NCI-H446 treated with DMSO at 0.1 percent for 48 hours (cell line): Measurements from ENCODE around the gene NCF1.
"Not testable (repeated sequence)": the region's sequence is repeated elsewhere in the genome, so short reads cannot be mapped to it uniquely, and the experiment has no call there.

ENCODE experiments used
- DNase-seq: peaks from one replicate; lab custom pipeline; 2025; lab: John Stamatoyannopoulos, UW

Gene NCF1

DNA sequence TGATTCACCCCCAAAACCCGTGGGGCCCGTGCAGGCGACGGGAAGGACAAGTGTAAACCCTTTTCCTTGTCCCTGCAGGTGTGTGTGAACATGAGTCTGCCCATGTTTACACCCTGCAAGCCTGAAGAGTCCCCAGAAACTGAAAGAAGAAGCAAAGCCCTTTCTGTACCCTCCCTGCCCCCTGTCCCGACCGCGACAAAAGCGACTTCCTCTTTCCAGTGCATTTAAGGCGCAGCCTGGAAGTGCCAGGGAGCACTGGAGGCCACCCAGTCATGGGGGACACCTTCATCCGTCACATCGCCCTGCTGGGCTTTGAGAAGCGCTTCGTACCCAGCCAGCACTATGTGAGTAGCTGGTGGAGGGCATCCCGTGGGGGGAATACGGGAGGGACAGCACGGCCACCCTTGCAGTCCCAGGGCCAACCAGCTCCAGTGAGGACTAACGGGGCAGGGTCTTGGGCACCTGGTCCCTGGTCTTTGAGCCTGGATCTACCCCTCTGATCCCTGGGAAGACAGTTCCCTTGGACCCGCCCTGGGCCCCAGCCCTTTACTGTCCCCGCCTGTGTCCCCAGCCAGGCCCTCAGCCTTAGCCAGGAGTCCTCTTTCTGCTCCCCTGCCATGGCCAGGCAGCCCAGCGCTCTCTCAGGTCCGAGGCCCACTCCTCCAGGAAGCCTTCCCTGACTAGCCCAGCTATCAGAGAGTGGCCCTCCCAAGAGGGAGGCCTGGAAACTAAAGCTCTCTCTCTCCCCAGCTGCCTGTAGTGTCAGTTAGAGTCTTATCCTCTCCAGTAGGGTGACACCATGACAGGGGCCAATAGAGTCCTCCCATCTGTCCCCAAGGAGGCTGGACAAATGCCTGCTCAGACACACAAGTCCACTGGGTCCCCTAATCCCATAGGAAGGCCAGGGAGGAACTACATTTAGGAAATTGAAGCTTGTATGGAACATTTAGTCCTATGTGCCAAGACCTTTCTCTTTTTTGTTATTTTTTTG is at the start of gene NCF1:
Gene NCF1, plus strand, starts transcription at position 252 of the 991 bp plus-strand sequence. Its CDS starts 21 bp downstream, at position 273.
- DNase-seq: not testable (repeated sequence)

DNA sequence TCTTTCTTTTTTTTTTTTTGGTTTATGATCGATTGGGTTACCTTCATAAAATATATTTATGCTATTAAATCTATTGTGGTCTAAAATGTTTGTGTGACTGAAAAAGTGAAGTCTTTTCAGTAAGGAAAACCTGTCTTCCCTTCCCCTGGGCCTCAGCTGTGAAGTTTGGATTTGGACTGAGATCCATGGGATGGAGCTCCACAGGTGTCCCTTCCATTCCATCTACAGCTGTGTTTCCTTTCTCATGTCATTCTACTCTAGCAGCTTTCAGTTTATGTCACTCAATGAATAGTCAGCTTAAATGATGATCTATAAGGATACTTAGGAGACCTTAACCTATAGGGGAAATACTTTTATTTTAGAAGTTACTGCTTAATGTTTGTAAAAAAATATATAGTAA is 48.0 kb upstream of the NCF1 start:
- DNase-seq: no peak

DNA sequence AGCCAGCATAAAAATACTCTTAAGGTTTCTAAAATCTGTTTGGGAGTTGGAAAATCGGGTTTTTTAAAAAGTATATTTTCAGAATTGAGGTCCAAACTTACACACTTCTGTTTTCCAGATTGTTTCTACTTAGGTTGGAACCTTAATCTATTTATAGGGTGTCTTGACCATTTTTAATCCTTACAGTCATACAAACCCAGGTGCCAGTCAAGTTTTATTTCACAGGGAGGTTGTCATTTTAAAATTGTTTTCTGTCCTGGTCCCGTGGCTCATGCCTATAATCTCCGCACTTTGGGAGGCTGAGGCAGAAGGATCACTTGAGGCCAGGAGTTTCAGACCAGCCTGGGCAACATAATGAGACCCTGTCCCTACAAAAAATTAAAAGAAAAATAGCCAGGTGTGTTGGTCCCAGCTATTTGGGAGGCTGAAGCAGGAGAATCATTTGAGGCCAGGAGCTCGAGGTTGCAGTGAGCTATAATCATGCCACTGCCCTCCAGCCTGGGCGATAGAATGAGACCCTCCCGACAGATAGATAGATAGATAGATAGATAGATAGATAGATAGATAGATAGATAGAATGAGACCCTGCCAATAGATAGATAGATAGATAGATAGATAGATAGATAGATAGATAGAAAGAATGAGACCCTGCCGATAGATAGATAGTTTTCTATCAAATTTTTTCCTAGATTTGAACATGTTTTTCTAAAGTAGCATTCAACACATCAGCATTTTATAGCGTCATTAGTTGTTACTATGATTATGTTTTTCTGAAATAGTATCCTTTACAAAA is 47.3 kb upstream of the NCF1 start:
- no peak for DNase-seq

DNA sequence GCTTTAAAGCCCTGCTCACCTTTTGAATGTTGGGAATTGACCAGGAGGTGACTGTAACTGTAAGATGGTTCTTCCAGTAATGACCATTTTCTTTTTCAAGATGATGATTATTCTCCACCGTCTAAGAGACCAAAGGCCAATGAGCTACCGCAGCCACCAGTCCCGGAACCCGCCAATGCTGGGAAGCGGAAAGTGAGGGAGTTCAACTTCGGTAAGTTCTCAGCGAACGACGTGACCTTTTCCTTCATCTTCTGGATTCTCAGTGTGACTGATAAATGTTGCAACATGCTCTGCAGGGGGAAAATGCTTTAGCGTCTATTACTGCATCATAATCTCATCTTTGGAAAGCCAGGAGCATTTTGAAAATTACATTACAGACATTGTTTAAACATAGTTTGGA is 45.1 kb upstream of the NCF1 start:
- not testable (repeated sequence) for DNase-seq

DNA sequence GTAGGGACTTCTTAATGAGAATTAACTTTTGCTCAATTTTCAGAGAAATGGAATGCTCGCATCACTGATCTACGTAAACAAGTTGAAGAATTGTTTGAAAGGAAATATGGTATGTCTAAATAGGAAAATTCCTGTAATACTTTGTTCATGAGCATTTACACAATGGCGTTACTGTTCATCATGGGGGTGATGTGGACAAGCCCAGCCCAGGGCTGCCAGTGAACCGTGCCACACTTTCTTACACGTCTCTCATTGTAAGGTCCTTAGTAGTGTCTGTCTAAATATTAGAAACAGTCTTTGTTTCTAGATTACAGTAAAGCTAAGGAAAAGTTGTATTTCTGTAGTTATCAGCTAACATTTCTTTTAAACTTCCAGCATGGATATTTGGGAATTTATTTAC is 43.6 kb upstream of the NCF1 start:
- DNase-seq: not testable (repeated sequence)

DNA sequence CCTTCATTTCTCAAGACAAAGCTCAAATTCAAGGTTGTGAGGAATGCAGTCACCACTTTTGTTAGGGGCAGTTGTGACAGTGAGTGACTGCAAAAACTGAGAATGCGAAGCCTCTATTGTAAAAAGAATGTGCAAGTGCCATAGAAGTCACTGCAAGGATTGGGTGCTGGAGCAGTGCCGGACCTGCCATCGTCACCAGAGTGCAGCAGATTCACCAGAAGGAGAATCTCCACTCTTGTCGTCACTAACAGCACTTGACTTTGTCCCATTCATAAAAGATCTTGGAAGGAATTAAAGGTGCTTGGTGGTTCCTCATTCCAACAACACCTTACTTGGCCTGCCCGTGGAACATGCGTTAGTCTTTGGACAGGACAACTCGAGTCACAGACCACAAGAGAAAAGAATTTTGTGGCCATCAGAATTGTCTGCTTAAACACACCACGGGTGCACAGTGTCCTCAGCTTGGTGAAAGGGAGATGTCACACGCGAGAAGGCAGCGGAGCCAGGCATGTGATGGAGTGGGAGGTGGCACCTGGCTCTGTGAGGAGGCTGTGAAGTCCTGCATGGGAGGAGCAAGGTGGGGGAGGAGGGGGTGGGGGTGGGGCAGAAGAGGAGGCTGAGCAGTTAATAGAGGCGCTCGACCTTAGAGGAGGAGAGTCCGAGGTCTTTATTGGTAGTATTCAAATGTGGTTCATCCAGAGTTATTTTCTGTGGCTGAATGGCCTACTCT is 33.7 kb upstream of the NCF1 start:
- not testable (repeated sequence) for DNase-seq

DNA sequence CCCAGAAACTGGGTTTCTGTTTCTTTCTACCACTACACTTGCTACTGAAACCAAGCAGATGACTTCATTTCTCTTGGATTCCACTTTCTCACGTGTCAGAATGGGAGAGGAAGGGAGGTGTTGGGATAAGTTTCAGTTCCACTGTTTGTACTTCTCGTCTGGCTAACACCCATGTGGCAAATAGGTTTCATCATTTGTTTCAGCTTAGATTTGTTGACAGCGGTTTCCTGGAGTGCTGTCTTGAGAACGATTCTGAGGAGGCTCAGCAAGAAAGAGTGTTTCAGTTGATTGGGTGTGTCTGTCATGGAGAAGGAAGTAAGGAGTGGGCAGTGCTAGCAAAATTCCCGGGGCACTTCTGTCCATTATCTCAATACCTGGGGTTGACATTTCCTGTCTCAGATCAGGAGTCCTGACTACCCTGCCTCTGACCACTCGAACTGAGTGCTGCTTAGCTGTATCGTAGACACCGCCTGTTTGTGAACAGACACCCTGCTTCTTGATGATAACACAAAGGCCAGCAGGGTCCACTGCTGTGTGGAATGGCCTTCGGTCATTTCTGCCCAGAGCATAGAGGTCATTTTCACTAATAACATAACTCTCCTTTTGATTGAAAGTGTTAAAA is 29.8 kb upstream of the NCF1 start:
- DNase-seq: not testable (repeated sequence)

DNA sequence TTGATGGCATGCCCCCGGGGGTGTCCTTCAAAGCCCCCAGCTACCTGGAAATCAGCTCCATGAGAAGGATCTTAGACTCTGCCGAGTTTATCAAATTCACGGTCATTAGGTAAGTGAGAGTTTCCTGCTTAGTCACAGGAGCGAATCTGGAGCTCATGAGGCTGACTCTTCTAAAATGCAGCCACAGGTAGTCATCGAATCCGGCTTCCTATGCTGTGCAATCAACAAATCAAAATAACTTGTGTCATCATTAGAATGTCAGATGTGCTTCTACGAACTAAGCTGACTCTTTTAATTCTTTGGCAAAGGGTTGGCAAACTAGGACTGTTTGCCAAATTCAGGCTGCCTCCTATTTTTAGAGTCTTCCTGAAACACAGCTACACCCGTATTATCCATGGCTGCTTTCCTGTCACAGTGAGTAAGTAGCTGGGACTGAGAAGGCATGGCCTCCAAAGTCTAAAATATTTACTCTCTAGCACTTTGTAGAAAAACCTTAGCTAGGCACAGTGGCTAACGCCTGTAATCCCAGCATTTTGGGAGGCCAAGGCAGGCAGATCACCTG is 19.8 kb upstream of the NCF1 start:
- DNase-seq: not testable (repeated sequence)

DNA sequence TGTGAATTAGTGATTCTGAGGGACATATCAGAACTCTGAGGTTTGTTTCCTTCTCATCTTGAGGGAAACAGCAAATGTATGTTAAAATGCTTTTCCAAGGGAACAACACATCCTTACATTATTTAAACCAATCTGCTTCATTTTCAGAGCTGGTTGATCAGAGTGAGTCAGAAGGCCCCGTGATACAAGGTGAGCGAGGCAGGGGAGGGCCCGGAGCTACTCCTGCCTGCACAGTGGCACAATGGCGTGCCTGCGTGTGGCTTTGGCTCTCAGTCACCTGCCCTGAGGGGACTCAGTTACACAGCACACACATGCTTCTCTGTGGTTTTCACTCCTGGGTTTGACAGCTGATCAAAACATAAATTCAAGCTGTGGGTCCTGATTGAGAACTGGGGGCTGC is 17.1 kb upstream of the NCF1 start:
- not testable (repeated sequence) for DNase-seq

DNA sequence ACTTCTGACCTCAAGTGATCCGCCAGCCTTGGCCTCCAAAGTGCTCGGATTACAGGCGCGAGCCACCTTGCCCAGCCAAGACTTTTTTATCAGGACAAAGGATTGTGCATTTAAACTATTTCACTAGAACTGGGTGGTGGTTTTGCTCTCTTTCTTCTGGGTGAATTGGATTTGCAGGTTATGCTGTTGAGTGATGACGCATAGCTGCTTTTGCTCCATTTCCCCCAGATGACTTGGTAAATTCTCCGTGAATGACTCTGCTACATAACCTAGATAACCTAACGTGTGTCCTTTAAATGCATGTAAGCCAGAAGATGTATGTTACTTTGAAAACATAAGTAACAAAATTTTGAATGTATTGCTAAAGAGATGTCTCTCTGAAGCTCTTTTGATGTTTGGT is 15.5 kb upstream of the NCF1 start:
- not testable (repeated sequence) for DNase-seq

DNA sequence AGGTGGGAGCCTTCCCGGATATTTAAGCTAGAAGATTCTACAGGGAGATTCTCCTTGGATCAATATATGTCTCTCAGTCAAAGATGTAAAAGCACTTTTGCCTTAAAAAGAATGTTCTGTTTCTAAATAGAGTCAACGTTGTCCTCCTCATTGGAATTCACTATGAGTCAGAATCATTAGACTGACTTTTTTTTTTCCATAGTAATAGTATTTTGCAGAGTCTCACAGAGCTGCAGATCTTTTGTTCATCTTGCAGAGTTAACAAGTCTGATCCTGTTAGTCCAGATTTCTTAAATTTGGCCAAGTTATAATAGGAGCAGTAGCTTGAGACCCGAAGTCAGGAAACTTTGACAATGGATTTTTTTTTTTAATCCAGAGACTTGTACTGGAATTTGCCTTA is 14.8 kb upstream of the NCF1 start:
- DNase-seq: not testable (repeated sequence)

DNA sequence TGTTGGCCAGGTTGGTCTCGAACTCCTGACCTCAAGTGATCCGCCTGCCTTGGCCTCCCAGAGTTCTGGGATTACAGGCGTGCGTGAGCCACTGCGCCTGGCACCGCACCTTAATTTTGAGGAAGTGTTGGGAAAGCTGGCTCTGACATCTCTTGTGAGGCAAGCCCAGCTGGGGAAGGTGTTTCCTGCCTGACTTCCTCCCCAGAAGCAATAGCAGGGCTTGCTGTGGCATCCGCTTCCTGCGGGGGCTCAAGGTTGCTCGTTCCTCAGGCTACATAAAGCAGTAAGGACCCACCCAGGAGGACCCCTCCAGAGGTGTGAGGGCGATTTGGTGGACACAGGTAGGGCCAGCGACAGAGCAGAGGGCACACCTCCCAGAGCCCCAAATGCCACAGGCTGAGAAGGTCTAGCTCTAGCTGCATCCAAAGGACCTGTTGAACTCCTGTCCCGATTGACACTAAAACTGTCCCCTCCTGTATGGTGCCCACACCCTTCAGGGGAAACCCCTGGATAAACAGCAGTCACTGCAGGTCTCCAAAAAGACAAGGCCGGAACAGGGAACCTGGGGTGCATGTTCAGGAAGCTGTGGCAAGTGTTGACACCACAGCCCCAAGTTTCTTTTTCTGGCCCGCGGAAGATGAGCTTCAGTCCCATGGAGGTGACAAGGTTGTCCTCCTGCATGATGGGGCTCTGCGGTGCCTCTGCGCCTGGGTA is 8.4 kb upstream of the NCF1 start:
- not testable (repeated sequence) for DNase-seq

DNA sequence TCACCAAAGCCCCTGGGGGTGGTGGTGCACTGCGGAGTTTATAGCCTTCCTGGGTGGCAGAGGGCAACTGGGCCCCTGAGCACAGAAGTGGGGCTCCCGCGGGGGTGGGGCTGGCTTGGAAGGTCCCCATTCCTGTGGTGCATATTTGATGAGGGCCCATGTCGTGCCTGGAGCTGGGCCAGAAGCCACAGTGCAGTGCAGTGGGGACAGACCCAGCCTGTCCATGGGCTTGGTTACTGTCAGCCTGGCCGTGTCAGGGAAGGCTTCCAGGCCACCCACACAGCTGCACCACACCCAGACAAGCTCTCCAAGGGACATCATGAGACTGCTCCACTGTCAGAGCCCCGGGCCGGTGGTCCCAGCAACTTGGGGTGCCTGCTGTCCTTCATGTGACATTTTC is 7.3 kb upstream of the NCF1 start:
- DNase-seq: not testable (repeated sequence)

DNA sequence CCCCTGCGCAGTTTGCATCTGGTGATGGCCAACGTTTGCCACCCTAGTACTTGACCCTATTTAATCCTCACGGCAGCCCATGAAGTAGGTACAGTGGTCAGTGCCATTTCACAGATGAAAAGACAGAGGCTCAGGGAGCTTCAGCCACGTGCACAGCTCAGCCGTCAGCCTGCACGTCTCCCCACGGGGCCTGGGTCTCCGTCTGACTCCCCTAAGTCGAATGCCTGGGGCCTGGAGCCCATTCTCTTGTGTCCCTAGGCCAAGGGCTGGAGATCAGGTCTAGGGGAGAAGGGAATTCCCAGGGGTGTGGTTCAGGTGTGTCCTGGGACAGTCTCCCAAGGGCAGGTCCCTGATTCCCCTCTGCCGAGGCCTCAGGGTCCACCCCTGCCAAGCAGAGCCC is 6.8 kb upstream of the NCF1 start:
- DNase-seq: not testable (repeated sequence)

DNA sequence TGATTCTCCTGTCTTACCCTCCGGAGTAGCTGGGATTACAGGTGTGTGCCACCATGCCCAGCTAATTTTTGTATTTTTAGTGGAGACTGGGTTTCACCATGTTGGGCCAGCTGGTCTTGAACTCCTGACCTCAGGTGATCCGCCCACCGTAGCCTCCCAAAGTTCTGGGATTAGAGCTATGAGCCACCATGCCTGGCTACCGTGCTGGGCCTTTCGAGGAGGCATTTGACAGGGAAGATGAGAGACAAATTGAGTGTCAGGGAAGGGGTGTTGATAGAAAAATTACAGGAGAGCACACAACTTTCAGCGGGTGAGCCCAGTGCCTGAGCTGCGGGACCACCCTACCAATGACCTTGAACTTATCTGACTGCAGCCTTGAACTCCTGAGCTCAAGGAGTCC is 3.7 kb upstream of the NCF1 start:
- DNase-seq: not testable (repeated sequence)

DNA sequence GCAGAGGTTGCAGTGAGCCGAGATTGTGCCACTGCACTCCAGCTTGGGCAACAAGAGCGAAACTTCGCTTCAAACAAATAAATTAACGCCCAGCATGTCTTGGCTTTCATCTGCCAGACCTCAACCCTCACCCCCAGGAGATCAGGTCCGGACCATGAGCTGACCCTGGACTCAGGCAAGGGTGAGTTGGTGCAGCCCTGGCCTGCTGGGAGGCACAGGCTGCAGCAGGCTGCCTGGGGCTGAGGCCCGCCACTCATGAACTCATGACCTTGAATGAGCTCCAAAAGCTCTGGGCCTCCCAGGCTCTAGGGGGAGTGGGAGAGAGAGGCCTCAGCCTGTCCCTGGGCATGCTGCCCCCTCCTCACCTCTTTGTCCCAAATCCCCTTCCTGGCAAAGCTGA is 1.7 kb upstream of the NCF1 start:
- DNase-seq: not testable (repeated sequence)

DNA sequence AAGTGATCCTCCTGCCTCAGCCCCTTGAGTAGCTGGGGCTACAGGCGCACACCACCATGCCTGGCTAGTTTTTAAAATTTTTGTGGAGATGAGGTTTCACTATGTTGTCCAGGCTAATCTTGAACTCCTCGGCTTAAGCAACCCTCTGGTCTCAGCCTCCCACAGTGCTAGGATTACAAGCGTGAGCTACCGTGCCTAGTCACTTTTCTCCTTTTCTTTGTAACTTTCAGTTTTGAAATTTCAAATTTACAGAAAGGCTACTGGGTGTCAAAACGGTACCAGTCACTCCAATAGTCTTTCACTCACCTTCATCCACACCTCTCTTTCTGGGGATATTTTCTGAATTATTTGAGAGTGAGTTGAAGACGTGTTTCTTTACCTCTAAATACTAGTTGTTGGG is 1.3 kb downstream of the NCF1 start:
- not testable (repeated sequence) for DNase-seq

DNA sequence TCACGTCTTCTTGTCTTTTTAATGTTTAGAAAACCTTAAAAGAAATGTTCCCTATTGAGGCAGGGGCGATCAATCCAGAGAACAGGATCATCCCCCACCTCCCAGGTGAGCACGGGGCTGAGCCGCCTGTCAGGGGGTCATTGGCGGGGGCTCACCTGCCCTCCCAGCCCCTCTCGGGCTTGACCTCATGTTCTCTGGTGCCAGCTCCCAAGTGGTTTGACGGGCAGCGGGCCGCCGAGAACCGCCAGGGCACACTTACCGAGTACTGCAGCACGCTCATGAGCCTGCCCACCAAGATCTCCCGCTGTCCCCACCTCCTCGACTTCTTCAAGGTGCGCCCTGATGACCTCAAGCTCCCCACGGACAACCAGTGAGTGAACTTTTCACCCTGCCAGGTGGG is 5.2 kb downstream of the NCF1 start:
- not testable (repeated sequence) for DNase-seq

DNA sequence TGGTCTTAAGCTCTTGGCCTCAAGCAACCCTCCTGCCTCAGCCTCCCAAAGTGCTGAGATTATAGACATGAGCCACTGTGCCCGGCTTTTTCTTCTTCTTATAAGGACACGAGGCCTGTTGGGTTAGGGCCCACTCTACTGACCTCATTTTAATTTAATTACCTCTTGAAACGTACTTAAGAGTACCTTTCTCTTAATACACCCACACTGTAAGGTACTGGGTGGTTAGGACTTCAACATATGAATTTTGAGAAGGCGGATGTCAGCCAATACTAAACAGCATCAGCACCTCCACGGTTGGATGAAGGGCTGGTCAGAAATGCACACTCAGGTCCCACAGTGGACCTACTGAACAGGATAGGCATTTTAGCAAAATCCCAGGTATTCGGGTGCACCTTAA is 7.9 kb downstream of the NCF1 start:
- DNase-seq: not testable (repeated sequence)

DNA sequence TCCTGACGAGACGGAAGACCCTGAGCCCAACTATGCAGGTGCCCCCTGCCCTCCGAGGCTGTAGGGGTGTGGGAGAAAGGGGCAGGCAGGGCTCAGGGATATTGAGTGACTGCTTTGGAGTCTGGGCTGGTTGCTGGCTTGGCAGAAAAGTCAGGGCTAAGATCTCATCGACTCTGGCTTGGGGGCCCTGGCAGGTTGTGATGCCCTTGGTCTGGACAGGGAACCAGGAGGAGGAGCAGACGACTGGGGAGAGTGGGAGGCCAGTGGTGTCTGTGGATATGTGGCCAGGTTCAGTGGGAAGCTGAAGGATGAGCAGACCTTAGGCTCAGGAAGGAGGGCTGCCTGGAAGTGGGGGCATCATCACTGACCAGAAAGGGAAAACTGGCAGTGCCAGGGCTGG is 9.8 kb downstream of the NCF1 start:
- DNase-seq: not testable (repeated sequence)
